ENCODE data around the gene NLRP12. TPM values are rescaled to one million over a fixed set of nuclear protein-coding genes. Genes with fewer than 3 reads are reported as not detected.
"Not testable (repeated sequence)": the region's sequence is repeated elsewhere in the genome, so short reads cannot be mapped to it uniquely, and the experiment has no call there.

The NLRP12 gene
- total RNA-seq, 2 experiments from 2014 or later = not detected

- CTCF ChIA-PET (ENCODE audit: unreplicated experiment) = no interaction called here
- TF ChIP-seq CTCF (conservative IDR thresholded peaks at IDR 0.05; ENCODE audit: low read length) (no peak), EZH2phosphoT487 (IDR thresholded peaks at IDR 0.05; ENCODE audit: borderline replicate concordance, low read depth, low read length) (no peak)
- Histone ChIP-seq H3K79me2 (ENCODE audit: insufficient read depth, low read depth, low read length) (no peaks in the 10 kb centered on the region), H4K20me1 (ENCODE audit: insufficient read depth, low read length) (no peaks in the 10 kb centered on the region), H3K4me3 (ENCODE audit: low read depth, low read length, poor library complexity, severe bottlenecking) (no peak overlapping the region), H3K9me3 (ENCODE audit: low read length) (no peaks in the 10 kb centered on the region), H3K27ac (ENCODE audit: low read depth, low read length, poor library complexity, severe bottlenecking) (no peak overlapping the region), H3K4me2 (ENCODE audit: low read length) (no peak overlapping the region), H3K9me2 (ENCODE audit: insufficient read depth, low read length) (no peaks in the 10 kb centered on the region), H3K4me1 (ENCODE audit: insufficient read depth, low read length, poor library complexity, severe bottlenecking) (peaks cover 26% of the 10 kb centered on the region), H2AFZ (ENCODE audit: low read length) (no peak overlapping the region), H3K36me3 (ENCODE audit: insufficient read depth, low read length) (no peaks in the 10 kb centered on the region)
- DNase-seq (ENCODE audit: low spot score) = peak; percentile 22
- no TSS peak for BruUV-seq (replicated peaks)
- POLR2A ChIA-PET = no interaction called here
- intact Hi-C loops (cut with micrococcal nuclease; ENCODE audit: unreplicated experiment) = no loop called here
These were observed 46.4 kb upstream of the NLRP12 start for GRCh38 chr19:53870485-53870844.

- H3K79me2 ChIP-seq (ENCODE audit: insufficient read depth, low read depth, low read length); DNase-seq (ENCODE audit: low spot score); intact Hi-C loops (cut with micrococcal nuclease; ENCODE audit: unreplicated experiment); H4K20me1 ChIP-seq (ENCODE audit: insufficient read depth, low read length); BruUV-seq (replicated peaks); H3K9me3 ChIP-seq (ENCODE audit: low read length); CTCF ChIA-PET (ENCODE audit: unreplicated experiment); POLR2A ChIA-PET; H3K36me3 ChIP-seq (ENCODE audit: insufficient read depth, low read length); H3K9me2 ChIP-seq (ENCODE audit: insufficient read depth, low read length); H3K27ac ChIP-seq (ENCODE audit: low read depth, low read length, poor library complexity, severe bottlenecking): not testable (repeated sequence)
- peak overlapping the region; percentile 60 for H2AFZ ChIP-seq (ENCODE audit: low read length)
- H3K4me1 ChIP-seq (ENCODE audit: insufficient read depth, low read length, poor library complexity, severe bottlenecking) = peaks cover 26% of the 10 kb centered on the region
- peak overlapping the region; percentile 67 for H3K4me2 ChIP-seq (ENCODE audit: low read length)
- H3K4me3 ChIP-seq (ENCODE audit: low read depth, low read length, poor library complexity, severe bottlenecking) = peak overlapping the region; percentile 66
These were observed 45.8 kb upstream of the NLRP12 start for GRCh38 chr19:53869805-53870484.

- Histone ChIP-seq H3K4me3 (ENCODE audit: low read depth, low read length, poor library complexity, severe bottlenecking) (peak overlapping the region; percentile 66), H3K9me3 (ENCODE audit: low read length) (no peaks in the 10 kb centered on the region), H3K36me3 (ENCODE audit: insufficient read depth, low read length) (no peaks in the 10 kb centered on the region), H3K4me2 (ENCODE audit: low read length) (peak overlapping the region; percentile 67), H3K9me2 (ENCODE audit: insufficient read depth, low read length) (no peaks in the 10 kb centered on the region), H4K20me1 (ENCODE audit: insufficient read depth, low read length) (no peaks in the 10 kb centered on the region), H3K4me1 (ENCODE audit: insufficient read depth, low read length, poor library complexity, severe bottlenecking) (peaks cover 22% of the 10 kb centered on the region), H3K79me2 (ENCODE audit: insufficient read depth, low read depth, low read length) (no peaks in the 10 kb centered on the region), H2AFZ (ENCODE audit: low read length) (peak overlapping the region; percentile 60), H3K27ac (ENCODE audit: low read depth, low read length, poor library complexity, severe bottlenecking) (no peak overlapping the region)
- CTCF ChIA-PET (ENCODE audit: unreplicated experiment) = no interaction called here
- DNase-seq (ENCODE audit: low spot score) = peak; percentile 46
- POLR2A ChIA-PET = no interaction called here
- BruUV-seq (replicated peaks) = no TSS peak
- no peak for TF ChIP-seq CTCF (conservative IDR thresholded peaks at IDR 0.05; ENCODE audit: low read length)
- no peak for TF ChIP-seq EZH2phosphoT487 (IDR thresholded peaks at IDR 0.05; ENCODE audit: borderline replicate concordance, low read depth, low read length)
- intact Hi-C loops (cut with micrococcal nuclease; ENCODE audit: unreplicated experiment) = no loop called here
These were observed 45.0 kb upstream of the NLRP12 start for GRCh38 chr19:53868892-53869804.
